ENCODE results near the gene JARID2. TPM values are rescaled to one million over a fixed set of nuclear protein-coding genes. Genes with fewer than 3 reads are reported as not detected.

JARID2 gene
- total RNA-seq, 1 experiment from 2014 or later, result 23.6 TPM

GRCh38 chr6:15539722-15540270 is 293.9 kb downstream of the JARID2 start:
- CTCF ChIA-PET, result no interaction called here

More at GRCh38 chr6:15539722-15540270, 293.9 kb downstream of the JARID2 start:
- H3K27me3 ChIP-seq (ENCODE audit: insufficient read depth, low read length), result no peaks in the 10 kb centered on the region
- RAD21 ChIA-PET (ENCODE audit: low non-redundant PET in 1 of 2, low total read pairs in 2 of 2, uncharacterized antibody in 2 of 2, unreplicated experiment in 2 of 2), result no interaction called here
- no peak overlapping the region for H3K9ac ChIP-seq (ENCODE audit: low read length)
- no peaks in the 10 kb centered on the region for H3K4me1 ChIP-seq (ENCODE audit: control insufficient read depth in 1 of 2, insufficient read depth in 2 of 2, low read length in 2 of 2)
- intact Hi-C loops (cut with micrococcal nuclease), result no loop called here
- no peaks in the 10 kb centered on the region for H3K9me2 ChIP-seq (ENCODE audit: insufficient read depth)
- no peak overlapping the region for H2AFZ ChIP-seq (ENCODE audit: low read depth, low read length, poor library complexity, severe bottlenecking)
- DNase-seq (ENCODE audit: low read depth, low spot score), result no peak
- no peaks in the 10 kb centered on the region for H3K79me2 ChIP-seq (ENCODE audit: insufficient read depth, low read length)
- POLR2A ChIA-PET, result no interaction called here
- H4K20me1 ChIP-seq (ENCODE audit: insufficient read depth), result no peaks in the 10 kb centered on the region
- H3K9me3 ChIP-seq (ENCODE audit: control insufficient read depth in 1 of 2, insufficient read depth in 1 of 2, low read depth in 1 of 2, low read length in 2 of 2), result no peaks in the 10 kb centered on the region
- BruUV-seq (replicated peaks), result no TSS peak
- no peaks in the 10 kb centered on the region for H3K36me3 ChIP-seq (ENCODE audit: control insufficient read depth in 1 of 2, insufficient read depth in 2 of 2, low read length in 2 of 2)
- no peak overlapping the region for H3K27ac ChIP-seq (ENCODE audit: low read depth, low read length)
- TF ChIP-seq SRF (IDR thresholded peaks at IDR 0.05; ENCODE audit: low read depth), result no peak
- no peak for TF ChIP-seq YY1 (IDR thresholded peaks at IDR 0.05; ENCODE audit: extremely low read depth, insufficient replicate concordance, low read depth, low read length)
- no peak for TF ChIP-seq FOSL1 (IDR thresholded peaks at IDR 0.05; ENCODE audit: low read depth)
- no peak for TF ChIP-seq POLR2A (IDR thresholded peaks at IDR 0.05; ENCODE audit: borderline replicate concordance, extremely low read depth, insufficient read depth, insufficient read length)
- no peak for TF ChIP-seq SIN3A (IDR thresholded peaks at IDR 0.05; ENCODE audit: low read depth)
- no peak for TF ChIP-seq ZBTB33 (IDR thresholded peaks at IDR 0.05; ENCODE audit: extremely low read depth, insufficient replicate concordance, low read length)
- no peak for TF ChIP-seq ZFX (IDR thresholded peaks at IDR 0.05)
- TF ChIP-seq CTCF (IDR thresholded peaks at IDR 0.05 in 2 of 3, conservative IDR thresholded peaks at IDR 0.05 in 1 of 3; ENCODE audit: borderline replicate concordance in 1 of 3, insufficient read depth in 1 of 3, low read depth in 2 of 3, low read length in 2 of 3), result no peak
- no peak for TF ChIP-seq CBX3 (IDR thresholded peaks at IDR 0.05; ENCODE audit: low read depth)
- no peak for TF ChIP-seq JUND (IDR thresholded peaks at IDR 0.05)
- TF ChIP-seq EGR1 (IDR thresholded peaks at IDR 0.05; ENCODE audit: low read depth), result no peak
- TF ChIP-seq ATF3 (IDR thresholded peaks at IDR 0.05), result no peak
- no peak for TF ChIP-seq CEBPB (IDR thresholded peaks at IDR 0.05; ENCODE audit: low read depth)
- TF ChIP-seq RAD21 (IDR thresholded peaks at IDR 0.05; ENCODE audit: low read depth), result no peak
- no peak for TF ChIP-seq EZH2 (IDR thresholded peaks at IDR 0.05)
- no peak for TF ChIP-seq ELF1 (IDR thresholded peaks at IDR 0.05; ENCODE audit: borderline replicate concordance, low read depth)
- no peak for TF ChIP-seq ZNF274 (IDR thresholded peaks at IDR 0.05; ENCODE audit: low read depth, low read length)
- no peak for TF ChIP-seq EZH2phosphoT487 (IDR thresholded peaks at IDR 0.05; ENCODE audit: borderline replicate concordance)
- TF ChIP-seq SP1 (IDR thresholded peaks at IDR 0.05; ENCODE audit: low read depth), result no peak
- no peak for TF ChIP-seq MAX (IDR thresholded peaks at IDR 0.05)
- no peak for ATAC-seq
- H3K4me3 ChIP-seq (replicated peaks in 1 of 2; ENCODE audit: low read depth in 1 of 2, low read length in 2 of 2), result no peak overlapping the region
- no peak overlapping the region for H3K4me2 ChIP-seq (ENCODE audit: low read length)
